Left colon (tissue), 2 donors: Measurements from ENCODE around the gene TMEM213. TPM values are rescaled to one million over a fixed set of nuclear protein-coding genes. Genes with fewer than 3 reads are reported as not detected.
"Not testable (repeated sequence)": the region's sequence is repeated elsewhere in the genome, so short reads cannot be mapped to it uniquely, and the experiment has no call there.

Source experiments
- ATAC-seq: fragments of 200-7000 bp; cut with Tn5 transposase; one replicate; pipeline ENCODE4 v1.9.1; 2020; ENCODE audit warnings: mild to moderate bottlenecking, moderate library complexity
- DNase-seq, 2 donors: peaks; one replicate each; pipeline ENCODE4 v3.0.0-alpha.2; 2020
- intact Hi-C, 2 donors: fragments of 100-400 bp; cut with DNase I in 1 of 2; cut with micrococcal nuclease in 1 of 2; formaldehyde crosslinking; loops; one replicate each; pipeline versions ENCODE4 v1.11.2 to v1.14.0; 2022; cut with DNase I, micrococcal nuclease
- total RNA-seq, 2 donors: library from RNA; stranded (reverse); fragmentation: NEBNext Ultra II Directional; extraction: Animal tissue kit (Norgen Biotek cat#: 25700); gene quantifications; one replicate each; pipeline ENCODE4 v1.2.1, GENCODE V29; 2021
- donor health status: DM: no; HTN: no; CAD: no.
- donor health status: DM: yes; HTN: yes; CAD: no.

The TMEM213 gene
- total RNA-seq, 2 donors from 2014 or later: not detected

DNA sequence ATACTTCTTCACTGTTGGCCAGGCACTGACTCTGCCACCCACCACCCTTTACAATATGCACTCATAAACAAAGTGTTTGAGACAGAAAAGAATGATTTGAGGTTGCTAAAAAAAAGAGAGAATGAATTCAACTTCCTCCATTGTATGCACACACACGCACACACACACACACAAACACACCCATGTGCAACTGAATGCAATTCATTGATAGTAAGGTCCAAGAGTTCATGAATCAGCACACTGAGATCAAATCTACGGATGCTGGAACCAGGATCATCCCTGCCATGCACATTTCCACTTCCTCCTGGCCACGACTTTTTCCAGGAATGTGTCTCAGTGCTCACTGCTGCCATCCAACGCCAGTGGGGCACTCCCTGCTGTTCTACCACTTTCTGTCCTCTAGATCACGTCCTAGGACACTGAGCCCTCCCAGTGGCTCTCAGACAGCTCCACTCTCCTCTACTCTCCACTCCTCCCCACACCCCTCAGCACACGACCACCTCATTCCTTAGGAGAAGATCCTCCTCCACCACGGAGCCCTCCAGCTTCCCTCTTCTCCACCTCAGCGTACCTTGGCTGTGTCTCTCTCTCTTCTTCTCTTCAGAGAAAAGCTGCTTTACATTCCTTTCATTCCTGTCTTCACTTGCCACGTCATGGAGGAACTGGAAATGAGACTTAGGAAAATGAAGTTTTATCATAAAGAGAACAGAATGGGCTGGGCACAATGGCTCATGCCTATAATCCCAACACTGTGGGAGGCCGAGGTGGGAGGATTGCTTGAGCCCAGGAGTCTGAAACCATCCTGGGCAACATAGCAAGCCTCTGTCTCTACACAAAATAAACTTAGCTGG, 12.0 kb upstream of the TMEM213 start:
- intact Hi-C loops: no loop called here
- no peak for DNase-seq
- ATAC-seq: no peak

DNA sequence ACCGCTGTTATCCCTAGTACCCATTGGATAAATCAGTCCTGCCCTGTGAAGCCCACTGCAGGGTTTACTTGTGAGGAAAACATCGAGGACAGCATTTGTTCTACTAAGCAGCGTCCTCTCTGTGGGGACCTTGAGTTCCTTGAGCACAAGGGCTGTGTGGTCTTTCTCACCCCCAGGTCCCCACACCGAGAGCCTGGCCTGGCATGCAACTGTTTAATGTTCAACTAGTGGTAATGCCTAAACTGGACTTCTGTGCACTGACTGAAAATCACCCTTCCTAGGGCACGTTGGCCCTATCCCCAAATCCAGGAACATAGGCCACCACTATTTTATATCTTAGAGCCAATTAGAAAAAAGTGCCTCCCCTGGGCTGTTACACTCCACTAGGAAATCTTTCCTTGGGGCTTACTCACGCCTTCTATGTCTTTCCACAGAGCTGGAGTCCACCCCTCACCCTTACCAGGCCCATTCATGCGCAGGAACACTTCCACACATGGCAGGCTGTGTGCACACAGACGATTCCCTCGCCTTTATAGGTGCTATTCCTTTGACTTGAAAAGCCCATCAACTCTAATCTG, 1.7 kb upstream of the TMEM213 start:
- intact Hi-C loops: no loop called here
- ATAC-seq: no peak
- DNase-seq: no peak

DNA sequence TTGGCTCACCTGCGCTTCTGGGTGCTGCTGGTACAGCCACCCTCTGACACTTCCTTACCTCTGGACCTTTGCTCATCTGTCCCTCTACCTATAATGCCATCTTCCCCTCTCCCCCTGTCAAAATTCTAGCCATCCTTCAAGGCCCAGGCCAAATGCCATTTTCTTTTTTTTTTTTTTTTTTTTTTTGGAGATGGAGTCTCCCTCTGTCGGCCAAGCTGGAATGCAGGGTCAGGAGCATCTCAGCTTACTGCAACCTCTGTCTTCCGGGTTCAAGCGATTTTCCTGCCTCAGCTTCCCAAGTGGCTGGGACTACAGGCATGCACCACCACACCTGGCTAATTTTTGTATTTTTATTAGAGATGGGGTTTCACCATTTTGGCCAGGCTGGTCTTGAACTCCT, 748 bp upstream of the TMEM213 start:
- intact Hi-C loops, ATAC-seq, DNase-seq: not testable (repeated sequence)

DNA sequence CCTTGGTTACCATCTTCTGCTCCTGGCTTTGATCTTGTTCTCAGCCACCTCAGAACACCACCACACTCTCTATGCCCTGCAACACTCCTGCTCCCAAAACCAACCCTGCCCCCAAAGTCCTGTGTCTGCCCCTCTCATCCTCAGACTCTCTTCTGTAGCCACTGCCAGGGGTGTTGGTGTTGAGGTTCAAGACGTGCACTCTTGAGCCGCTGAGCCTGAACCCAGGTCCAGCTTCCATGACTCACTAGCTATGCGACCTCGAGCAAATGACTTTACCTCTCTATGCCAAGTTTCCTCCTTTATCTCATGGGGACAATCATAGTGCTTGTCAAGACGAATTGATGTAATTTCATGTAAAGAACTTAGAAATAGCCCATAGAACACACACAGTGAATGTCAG, 1.0 kb downstream of the TMEM213 start:
- intact Hi-C loops: no loop called here
- DNase-seq: no peak
- ATAC-seq: no peak

DNA sequence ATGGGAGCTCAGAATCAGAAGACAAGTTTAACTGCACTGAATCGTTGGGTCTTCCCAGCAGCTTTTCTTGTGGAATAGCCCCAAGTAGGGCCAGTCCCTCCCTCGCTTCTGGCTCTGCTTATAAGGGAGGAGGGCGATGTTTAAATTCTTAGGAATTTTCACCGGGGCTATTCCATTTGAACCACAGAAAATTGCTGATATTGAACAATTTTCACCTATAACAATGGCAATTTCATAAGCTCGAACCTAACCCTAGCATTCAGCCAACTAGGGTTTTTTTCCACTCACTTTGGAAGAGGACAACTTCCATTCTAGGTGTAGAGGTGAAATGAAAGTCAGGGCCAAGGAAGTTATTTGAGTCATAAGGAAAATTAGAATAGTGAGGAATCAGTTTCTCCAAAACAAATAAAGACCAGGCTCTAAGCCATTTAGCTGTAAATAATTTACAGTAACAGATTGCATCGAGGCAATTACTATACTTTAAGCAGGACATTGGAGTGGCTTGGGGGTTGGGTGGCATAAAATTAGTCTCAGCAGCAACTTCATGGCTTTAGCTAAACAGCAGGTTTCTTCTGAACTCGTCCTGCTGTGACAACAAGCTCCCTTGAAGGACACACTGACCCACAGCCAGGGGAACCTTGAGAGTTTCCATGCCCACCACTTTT, 1.7 kb downstream of the TMEM213 start:
- intact Hi-C loops: no loop called here
- DNase-seq (no peak), ATAC-seq (peak; percentile 40)

DNA sequence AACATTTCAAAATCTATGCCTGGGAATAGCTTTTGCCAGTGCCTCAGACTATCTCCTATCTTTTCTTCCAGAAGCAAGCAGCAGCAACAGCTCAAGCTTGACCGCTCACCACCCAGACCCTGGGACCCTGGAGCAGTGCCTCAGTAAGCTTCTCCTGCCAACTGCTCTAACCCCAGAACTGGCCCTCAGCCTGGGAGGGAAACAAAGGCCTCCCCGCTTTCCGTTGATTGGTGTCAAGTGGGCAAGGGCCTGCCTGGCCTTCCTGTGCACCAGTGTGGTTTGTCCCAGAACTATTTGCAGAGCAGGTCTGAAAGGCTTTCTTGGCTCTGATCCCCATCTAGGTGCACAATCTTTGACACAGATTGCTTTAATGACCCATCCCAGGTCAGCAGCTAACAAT, 3.5 kb downstream of the TMEM213 start:
- DNase-seq (no peak), ATAC-seq (no peak)
- intact Hi-C loops: no loop called here

DNA sequence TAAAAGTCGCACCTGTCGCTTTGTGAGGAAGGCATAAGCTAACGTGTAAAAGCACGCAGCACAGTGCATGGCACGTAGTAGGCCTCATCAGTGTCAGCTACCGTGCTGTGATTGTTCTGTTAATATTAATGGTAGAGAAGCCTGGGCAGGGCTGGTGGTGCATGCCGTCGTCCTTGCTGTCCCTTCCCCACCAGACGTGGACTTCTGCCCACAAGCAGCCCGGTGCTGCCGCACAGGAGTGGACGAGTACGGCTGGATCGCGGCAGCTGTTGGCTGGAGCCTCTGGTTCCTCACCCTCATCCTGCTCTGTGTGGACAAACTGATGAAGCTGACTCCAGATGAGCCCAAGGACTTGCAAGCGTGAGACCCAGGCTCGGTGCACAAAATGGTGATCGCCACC, 4.9 kb downstream of the TMEM213 start:
- DNase-seq (no peak), ATAC-seq (no peak)
- intact Hi-C loops: no loop called here

DNA sequence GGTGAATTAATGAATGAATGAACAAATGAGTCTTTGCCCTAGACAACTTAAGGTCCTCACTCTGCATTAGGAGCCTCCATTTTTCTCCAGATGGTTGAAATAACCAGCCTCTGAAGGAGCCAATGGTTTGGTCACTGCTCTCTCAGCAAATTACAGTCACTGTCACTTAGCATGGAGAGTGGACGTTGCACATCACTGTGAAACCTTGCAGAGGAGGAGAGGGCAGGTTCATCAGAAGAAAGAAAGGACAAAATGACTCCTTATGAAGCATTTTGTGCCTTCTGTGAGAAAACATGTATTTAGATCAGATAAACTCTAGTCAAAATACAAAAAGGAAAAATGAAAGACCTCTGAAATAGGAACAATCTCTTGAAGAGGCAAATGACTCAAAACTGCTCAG, 6.8 kb downstream of the TMEM213 start:
- no peak for ATAC-seq

DNA sequence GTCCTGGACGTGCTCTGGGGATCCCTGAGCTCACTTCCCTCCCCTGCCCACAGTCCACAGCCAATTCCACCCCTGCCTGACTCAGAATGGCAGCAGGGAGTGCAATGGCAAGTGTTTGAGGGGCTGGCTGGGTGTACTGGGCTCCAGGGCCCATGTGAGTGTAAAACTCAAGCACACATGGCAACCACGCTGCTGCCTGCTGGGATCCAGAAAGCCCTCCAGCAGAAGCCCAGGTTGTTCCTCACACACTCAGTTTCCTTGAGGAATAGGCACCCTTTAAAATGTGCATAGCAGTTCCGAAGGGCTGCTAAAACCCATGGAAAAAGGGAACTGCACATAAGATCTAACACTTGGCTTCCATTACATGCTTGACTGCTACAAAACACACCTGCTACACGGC, 11.6 kb downstream of the TMEM213 start:
- ATAC-seq: no peak
- DNase-seq: no peak
- intact Hi-C loops: no loop called here

More for the DNA sequence above, 6.8 kb downstream of the TMEM213 start:
- intact Hi-C loops: no loop called here
- no peak for DNase-seq

DNA sequence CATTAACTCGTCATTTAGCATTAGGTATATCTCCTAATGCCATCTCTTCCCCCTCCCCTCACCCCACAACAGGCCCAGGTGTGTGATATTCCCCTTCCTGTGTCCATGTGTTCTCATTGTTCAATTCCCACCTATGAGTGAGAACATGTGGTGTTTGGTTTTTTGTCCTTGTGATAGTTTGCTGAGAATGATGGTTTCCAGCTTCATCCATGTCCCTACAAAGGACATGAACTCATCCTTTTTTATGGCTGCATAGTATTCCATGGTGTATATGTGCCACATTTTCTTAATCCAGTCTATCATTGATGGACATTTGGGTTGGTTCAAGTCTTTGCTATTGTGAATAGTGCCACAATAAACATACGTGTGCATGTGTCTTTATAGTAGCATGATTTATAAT, 13.5 kb downstream of the TMEM213 start:
- ATAC-seq, intact Hi-C loops, DNase-seq: not testable (repeated sequence)

DNA sequence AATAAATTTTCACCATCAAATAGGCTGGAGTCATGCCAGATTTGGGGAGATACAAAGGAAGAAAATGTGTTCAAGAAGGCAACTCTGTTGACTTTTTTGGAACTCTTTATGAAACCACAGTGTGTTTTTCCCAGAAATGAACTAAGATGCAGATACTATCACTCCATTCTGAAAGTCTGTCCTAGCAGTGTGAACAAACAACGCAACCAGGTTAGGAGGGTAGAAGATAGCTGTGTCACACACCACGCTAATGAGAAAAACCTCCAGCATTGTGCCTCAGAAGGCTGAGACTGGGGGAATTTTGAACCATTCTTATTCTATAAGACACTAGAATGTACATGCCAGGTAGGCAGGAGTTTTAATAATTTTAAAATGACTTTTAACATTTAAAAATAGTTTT, 16.2 kb downstream of the TMEM213 start:
- ATAC-seq (no peak), DNase-seq (no peak)
- intact Hi-C loops: no loop called here

DNA sequence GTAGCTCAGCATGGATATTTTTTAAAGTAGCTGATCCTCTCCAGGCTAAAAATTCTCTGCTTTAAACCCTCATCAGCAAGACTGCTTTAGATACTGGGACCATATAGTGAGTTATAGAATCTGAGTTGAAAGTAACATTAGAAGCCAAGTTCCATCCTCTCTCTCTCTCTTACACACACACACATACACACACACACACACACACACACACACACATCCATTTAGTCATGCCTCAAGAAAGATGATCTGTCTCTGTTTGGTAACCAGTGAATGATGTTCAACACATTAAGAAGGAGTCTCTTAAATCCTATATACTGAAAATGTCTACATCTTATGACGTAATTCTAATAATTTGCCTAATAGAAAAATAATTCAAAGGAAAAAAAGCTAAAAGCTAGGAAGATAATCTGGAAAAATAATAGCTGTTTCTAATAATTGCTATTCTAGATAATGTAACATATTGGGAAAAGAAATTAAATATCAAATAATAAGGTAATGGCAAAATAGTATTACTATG, 17.1 kb downstream of the TMEM213 start:
- DNase-seq (no peak), ATAC-seq (no peak)
- intact Hi-C loops: no loop called here

DNA sequence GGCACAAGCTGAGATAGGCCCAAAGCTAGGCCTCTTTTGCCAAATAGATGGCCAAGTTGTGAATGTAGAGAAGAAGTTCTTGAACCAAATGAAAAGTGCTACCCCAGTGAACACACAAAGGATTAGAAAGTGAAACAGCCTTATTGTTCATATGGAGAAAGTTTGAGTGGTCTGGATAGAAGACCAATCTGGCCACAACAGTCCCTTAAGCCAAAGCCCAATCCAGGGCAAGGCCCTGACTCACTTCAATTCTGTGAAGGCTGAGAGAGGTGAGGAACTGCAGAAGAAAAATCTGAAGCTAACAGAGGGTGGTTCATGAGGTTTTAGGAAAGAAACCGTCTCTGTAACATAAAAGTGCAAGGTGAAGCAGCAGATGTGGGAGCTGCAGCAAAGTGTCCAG, 18.9 kb downstream of the TMEM213 start:
- DNase-seq (no peak), ATAC-seq (no peak)
- intact Hi-C loops: no loop called here

DNA sequence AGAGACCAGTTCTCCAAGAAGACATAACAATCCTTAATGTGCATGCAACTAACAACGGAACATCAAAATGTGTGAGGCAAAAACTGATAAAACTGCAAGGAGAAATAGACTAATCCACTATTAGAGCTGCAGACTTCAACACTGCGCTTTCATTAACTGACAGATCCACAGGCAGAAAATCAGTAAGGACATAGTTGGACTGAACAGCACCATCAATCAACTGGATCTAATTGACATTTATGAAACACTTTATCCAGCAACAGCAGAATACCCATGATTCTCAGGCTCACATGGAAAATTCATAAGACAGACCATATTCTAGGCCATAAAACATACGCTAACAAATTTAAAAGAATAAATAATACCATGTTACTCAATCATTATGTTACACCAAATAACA, 21.8 kb downstream of the TMEM213 start:
- intact Hi-C loops: no loop called here
- ATAC-seq (no peak), DNase-seq (no peak)

DNA sequence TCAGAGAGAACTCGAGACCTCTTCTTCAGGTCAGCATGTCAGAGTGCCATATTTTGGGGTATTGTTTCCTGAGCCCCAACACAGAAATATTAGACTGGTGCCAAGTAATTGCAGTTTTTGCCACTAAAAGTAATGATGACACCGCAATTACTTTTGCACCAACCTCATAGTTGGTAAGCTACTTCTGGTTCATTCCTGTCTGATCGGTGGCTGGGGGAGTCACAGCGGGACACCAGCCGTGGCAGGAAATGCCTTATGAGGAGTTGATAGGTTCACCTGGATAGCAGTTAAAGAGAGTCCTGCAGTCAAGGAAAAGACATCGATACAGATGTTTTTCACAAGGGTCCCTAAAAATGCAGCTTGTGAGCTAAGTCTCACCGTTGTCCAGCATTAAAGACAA, 24.1 kb downstream of the TMEM213 start:
- intact Hi-C loops: no loop called here
- no peak for DNase-seq
- ATAC-seq: no peak

DNA sequence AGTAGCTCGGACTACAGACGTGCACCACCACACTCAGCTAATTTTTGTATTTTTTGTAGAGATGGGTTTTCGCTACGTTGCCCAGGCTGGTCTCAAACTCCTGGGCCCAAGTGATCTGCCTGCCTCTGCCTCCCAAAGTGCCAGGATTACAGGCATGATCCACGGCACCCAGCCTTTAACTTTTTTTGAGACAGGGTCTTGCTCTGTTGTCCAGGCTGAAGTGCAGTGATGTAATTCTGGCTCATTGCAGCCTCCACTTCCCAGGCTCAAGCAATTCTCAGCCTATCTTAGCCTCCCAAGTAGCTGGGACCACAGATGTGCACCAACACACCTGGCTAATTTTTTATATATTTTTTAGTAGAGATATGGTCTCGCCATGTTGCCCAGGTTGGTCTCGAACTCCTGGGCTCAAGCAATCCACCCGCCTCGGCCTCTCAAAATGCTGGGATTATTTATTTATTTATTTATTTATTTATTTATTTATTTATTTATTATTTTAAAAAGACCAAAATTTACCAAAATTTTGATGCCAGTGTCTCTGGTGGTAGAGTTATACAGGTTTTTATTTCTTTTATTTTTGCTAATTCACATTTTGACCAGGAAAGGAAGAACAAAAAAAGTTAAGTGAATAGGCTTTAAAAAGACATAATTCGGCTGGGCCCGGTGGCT, 25.2 kb downstream of the TMEM213 start:
- DNase-seq (no peak), ATAC-seq (no peak)
- intact Hi-C loops: no loop called here

DNA sequence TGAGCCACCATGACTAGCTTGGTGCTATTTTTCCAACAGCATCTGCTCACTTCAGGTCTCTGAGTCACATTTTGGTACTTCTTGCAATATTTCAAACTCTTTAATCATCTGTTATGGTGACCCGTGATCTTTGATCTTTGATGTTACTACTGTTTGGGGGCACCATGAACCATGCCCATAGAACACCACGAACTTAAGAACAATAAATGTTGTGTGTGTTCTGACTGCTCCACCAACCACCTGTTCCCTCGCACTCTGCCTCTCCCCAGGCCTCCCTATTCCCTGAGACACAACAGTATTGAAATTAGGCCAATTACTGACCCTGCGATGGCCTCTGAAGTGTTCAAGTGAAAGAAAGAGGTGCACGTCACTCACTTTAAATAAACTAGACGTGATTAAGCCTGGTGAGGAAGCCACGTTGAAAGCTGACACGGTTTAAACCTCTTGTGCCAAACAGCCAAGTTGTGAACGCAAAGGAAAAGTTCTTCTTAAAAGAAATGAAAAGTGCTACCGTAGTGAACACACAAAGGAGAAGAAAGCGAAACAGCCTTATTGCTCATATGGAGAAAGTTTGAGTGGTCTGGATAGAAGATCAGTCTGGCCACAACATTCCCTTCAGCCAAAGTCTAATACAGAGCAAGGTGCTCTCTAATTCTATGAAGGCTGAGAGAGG, 27.4 kb downstream of the TMEM213 start:
- intact Hi-C loops: no loop called here
- ATAC-seq: no peak
- no peak for DNase-seq

DNA sequence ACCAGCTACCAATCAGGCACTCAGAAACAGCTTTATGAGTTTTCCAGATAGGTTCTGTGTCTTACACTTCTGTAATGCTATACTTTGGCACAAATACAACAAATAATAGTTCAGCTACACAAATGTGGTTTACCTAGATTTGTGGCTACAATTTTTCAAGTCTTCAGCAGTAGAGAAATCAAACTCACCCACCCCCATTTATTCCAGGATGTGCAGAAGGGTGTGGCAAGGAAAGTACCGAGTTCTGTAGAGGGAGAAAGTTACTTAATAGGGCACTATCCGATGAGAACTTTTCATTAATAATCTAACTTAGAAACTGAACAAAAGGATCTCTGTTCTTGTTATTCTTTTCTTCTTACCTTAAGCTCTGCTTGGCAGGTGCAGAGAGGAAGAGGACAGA, 30.5 kb downstream of the TMEM213 start:
- intact Hi-C loops: no loop called here
- ATAC-seq (no peak), DNase-seq (no peak)

DNA sequence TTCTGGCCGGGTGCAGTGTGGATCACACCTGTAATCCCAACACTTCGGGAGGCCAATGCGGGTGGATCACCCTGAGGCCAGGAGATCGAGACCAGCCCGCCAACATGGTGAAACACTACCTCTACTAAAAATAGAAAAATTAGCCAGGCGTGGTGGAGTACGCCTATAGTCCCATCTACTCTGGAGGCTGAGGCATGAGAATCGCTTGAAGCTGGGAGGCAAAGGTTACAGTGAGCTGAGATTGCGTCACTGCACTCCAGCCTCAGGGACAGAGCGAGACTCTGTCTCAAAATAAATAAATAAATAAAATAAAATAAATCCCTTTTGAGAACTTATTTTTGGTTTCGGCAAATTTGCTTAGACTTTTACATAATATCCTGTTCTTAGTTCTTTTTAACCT, 31.5 kb downstream of the TMEM213 start:
- intact Hi-C loops: no loop called here
- no peak for DNase-seq
- ATAC-seq: no peak
